HCT116 (cell line): Measurements from ENCODE around the gene CNMD.

Experiments
- TCF7L2 ChIP-seq: IDR thresholded peaks from 2 replicates; pipeline ENCODE4 v1.7.0; 2011; ENCODE audit warnings: borderline replicate concordance, inconsistent platforms; ENCODE audit not compliant: insufficient read depth, insufficient read length; ENCODE audit errors: extremely low read depth
- ZNF274 ChIP-seq: fragments of 200-500 bp; sonication (Bioruptor generic); IDR thresholded peaks from 2 replicates; pipeline ENCODE4 v1.6.1; 2014; ENCODE audit warnings: mild to moderate bottlenecking, low read depth, low read length, inconsistent platforms
- TF ChIP-seq, protein P1 (sequence below), 3 experiments: fragments of 200-600 bp in 1 of 3; sonication (generic) in 1 of 3; IDR thresholded peaks in 2 of 3; conservative IDR thresholded peaks in 1 of 3; 2 replicates each; pipeline ENCODE4 v1.5.1; 2012 to 2017; ENCODE audit warnings: low read depth in 2 of 3, low read length in 2 of 3, antibody characterized with exemption in 1 of 3, borderline replicate concordance in 1 of 3, control low read depth in 1 of 3, mild to moderate bottlenecking in 1 of 3, mixed read lengths in 1 of 3, mixed run types in 1 of 3, moderate library complexity in 1 of 3; ENCODE audit not compliant: insufficient read depth in 1 of 3

DNA sequence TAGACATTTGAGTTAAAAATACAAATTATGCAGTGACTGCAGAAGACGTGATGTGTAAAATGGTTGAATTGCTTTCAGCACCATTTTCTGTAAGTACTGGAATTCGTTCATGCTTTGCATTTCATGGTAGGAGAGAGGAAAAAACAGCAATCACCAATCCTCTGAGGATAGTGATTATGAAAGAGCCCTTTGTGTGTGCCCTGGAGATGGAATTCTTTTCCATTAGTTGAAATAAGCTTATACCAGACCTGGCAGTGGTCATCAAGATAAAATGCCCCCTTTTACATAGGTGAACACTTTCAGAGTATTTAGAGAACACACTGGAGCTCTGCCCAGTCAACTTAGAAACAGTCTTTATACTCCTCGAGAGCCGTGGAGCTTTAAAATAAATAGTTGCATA lies 1.7 kb downstream of the CNMD start:
- TF ChIP-seq TCF7L2 = no peak
- TF ChIP-seq, protein P1, sequence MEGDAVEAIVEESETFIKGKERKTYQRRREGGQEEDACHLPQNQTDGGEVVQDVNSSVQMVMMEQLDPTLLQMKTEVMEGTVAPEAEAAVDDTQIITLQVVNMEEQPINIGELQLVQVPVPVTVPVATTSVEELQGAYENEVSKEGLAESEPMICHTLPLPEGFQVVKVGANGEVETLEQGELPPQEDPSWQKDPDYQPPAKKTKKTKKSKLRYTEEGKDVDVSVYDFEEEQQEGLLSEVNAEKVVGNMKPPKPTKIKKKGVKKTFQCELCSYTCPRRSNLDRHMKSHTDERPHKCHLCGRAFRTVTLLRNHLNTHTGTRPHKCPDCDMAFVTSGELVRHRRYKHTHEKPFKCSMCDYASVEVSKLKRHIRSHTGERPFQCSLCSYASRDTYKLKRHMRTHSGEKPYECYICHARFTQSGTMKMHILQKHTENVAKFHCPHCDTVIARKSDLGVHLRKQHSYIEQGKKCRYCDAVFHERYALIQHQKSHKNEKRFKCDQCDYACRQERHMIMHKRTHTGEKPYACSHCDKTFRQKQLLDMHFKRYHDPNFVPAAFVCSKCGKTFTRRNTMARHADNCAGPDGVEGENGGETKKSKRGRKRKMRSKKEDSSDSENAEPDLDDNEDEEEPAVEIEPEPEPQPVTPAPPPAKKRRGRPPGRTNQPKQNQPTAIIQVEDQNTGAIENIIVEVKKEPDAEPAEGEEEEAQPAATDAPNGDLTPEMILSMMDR (IDR thresholded peaks at IDR 0.05 in 2 of 3, conservative IDR thresholded peaks at IDR 0.05 in 1 of 3; ENCODE audit: borderline replicate concordance in 1 of 3, insufficient read depth in 1 of 3, low read depth in 2 of 3, low read length in 2 of 3) = no peak
- no peak for TF ChIP-seq ZNF274
